H54 (cell line): Measurements from ENCODE around the gene PI4KA.

Experiments
- DNase-seq: peaks from one replicate; pipeline ENCODE4 v3.0.0; 2011; ENCODE audit warnings: low spot score, mixed read lengths; ENCODE audit not compliant: insufficient read length
- FAIRE-seq: peaks from 3 replicates; lab custom pipeline; 2011; peaks lifted over from hg19 to GRCh38; lab: Jason Lieb, UNC
- POLR2A ChIP-seq: IDR thresholded peaks from 2 replicates; pipeline ENCODE4 v1.6.1; 2011; ENCODE audit warnings: low read depth, mild to moderate bottlenecking, low read length

PI4KA gene

DNA sequence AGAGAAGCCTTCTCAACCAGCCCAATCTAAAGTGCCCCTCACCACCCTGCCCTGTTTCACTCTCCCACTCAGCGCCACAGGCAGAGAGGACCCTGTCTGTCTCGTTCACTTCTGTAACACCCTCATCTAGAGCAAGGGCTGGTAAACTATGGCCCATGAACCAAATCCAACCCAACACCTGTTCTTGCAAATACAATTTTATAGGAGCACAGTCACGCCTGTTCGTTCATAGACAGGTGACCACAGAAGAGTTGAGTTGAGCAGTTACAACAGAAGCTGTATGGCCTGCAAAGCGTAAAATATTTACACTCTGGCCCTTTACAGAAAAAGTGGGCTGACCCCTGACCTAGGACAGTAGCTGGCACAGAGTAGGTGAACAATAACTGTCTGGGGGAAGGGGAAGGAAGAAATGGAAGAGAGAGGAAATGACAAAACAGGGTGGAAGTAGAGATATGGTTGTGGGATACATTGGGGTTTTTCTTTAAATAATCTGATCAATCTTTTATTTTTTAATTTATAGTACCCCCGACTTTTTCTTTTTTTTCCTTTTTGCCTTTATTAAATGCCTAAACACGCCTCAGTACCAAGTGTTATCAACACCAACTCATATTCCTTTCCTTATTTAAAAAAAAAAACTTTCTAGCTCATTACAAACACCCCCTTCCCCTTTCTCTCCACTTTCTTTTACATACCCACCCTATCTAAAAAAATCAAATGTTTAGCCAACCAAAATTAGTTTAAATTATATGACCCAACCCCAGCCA lies 63.8 kb downstream of the PI4KA start:
- TF ChIP-seq POLR2A: no peak
- FAIRE-seq: no peak
- no peak for DNase-seq

DNA sequence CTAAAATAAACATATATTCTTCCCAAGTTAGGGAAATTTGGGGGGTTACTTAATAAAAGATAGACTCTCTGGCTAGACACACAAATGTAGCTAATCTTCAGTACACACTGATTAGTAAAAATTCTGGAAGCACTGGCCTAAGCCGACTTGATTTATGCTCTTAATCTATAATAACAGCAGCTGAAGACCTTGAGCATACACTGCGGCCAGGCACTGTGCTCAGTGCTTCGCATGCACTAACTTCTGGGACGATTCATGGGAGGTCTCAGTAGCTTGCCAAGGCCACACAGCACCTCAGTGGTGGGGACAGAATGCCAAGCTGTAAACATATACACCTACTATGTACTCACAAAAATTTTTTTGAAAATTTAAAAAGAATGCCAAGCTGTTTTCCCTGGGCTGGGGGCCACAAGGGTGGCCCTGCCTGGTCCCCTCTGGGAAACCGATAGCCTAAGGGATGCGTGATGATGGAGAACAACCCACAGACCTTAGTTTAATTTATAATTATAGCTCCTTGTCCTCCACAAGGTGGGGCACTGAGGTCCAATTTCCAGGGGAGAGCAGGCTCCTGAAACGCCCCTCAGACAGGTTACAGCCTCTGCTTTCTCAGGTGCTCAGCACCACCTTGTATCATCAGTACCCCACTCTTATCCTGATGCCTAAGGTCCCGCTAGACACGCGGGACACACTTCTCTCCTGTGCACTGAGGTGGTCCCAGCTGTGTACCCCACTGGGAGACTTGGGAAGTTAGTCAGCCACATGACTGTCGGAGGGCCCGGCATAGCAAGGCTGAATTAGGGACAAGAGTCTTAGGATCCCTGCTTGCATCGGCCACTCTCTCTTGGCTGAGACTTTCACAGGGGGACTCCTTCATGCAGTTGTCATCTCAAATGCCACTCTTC lies 64.6 kb downstream of the PI4KA start:
- no peak for TF ChIP-seq POLR2A
- no peak for DNase-seq
- FAIRE-seq: no peak

GRCh38 chr22:20792966-20793728 lies 65.5 kb downstream of the PI4KA start:
- no peak for FAIRE-seq

GRCh38 chr22:20792221-20792965 lies 66.2 kb downstream of the PI4KA start:
- no peak for DNase-seq
- no peak for TF ChIP-seq POLR2A
- FAIRE-seq: no peak

More at GRCh38 chr22:20792966-20793728, 65.5 kb downstream of the PI4KA start:
- TF ChIP-seq POLR2A: no peak
- DNase-seq: no peak

- no peak for TF ChIP-seq POLR2A
- DNase-seq (no peak), FAIRE-seq (no peak)
Measured at GRCh38 chr22:20788627-20789344, 69.8 kb downstream of the PI4KA start.

DNA sequence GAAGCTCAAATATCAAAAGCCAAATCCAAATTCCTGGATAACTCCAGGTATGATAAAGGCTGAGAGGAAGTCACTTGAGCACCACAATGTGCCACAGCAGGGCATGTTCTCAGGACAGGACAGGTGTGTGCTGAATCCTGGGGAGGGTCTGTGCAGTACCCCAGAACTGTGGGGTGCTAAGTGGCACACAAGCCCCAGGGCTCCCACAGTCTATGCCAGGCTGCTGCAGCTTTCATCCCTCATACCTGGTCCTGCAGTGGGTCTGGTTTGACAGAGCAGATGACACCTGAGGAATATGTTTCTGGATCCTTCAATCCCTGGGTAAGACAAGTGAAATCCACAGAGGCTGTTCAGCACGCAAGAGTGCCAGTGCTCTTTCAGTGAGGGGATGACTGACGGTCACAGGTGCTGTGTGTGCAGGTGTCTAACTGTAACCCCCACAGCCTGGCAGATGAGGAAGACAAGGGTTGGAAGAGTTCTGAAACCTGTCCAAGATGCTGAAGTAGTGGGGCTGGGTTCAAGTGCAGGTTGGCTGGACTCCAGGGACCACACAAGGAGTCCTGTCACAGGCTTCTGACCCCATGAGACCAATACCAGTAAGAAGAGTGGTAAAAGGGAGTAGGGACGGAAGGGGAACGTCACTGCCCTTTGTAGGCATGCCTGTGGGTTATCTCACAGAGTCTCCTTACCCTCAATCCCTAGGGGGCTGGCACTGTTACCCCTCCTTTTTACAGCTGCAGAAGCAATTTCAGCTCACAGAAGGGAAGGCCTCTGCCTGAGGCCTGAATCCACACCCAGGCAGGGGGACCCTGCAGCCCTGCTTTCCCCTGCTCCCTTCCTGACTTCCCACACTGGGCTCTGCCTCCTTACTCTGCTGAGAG lies 70.6 kb downstream of the PI4KA start:
- no peak for TF ChIP-seq POLR2A
- DNase-seq (no peak), FAIRE-seq (no peak)

- no peak for TF ChIP-seq POLR2A
- no peak for DNase-seq
- FAIRE-seq: no peak
Measured at GRCh38 chr22:20787223-20787622, 71.4 kb downstream of the PI4KA start.

- TF ChIP-seq POLR2A: no peak
- FAIRE-seq: no peak
- DNase-seq: no peak
Measured at GRCh38 chr22:20786536-20786979, 72.1 kb downstream of the PI4KA start.

DNA sequence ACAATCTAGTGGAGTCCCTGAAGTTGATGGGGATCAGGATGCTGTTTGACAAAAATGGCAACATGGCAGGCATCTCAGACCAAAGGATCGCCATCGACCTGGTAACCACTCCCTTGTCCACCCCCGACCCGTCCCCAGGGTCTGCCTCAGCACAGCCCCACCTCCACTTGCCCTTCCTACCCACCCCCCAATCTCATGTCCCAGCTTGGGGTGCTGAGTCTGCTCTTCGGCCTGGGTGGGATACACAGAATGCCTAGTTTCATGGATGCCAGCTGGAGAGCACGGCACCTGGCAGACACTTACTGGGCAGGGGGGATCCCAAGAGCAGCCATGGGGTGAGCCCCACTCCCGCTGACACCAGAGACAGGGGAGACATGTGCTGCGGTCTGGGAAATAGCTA lies 72.6 kb downstream of the PI4KA start:
- FAIRE-seq: no peak
- no peak for TF ChIP-seq POLR2A

DNA sequence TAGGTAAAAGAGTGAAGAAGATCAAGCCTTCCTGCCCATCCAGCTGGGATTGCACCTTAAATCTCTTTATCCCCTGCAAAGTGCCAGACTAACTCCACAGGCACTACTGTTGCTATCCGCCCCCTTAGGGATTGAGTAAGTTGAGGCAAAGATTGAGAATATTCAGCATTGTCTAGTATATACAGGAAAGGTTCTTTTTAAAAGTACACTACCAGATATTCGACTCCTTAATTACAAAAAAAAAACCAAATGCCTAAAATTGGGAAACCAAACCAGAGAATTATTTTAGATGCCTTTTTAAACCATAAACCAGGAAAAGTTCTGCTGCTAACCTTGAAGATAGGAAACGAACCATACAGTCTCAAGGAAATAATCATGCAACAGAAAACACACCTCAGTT lies 73.2 kb downstream of the PI4KA start:
- no peak for FAIRE-seq
- no peak for TF ChIP-seq POLR2A
- DNase-seq: no peak

More for the DNA sequence above, 72.6 kb downstream of the PI4KA start:
- no peak for DNase-seq

DNA sequence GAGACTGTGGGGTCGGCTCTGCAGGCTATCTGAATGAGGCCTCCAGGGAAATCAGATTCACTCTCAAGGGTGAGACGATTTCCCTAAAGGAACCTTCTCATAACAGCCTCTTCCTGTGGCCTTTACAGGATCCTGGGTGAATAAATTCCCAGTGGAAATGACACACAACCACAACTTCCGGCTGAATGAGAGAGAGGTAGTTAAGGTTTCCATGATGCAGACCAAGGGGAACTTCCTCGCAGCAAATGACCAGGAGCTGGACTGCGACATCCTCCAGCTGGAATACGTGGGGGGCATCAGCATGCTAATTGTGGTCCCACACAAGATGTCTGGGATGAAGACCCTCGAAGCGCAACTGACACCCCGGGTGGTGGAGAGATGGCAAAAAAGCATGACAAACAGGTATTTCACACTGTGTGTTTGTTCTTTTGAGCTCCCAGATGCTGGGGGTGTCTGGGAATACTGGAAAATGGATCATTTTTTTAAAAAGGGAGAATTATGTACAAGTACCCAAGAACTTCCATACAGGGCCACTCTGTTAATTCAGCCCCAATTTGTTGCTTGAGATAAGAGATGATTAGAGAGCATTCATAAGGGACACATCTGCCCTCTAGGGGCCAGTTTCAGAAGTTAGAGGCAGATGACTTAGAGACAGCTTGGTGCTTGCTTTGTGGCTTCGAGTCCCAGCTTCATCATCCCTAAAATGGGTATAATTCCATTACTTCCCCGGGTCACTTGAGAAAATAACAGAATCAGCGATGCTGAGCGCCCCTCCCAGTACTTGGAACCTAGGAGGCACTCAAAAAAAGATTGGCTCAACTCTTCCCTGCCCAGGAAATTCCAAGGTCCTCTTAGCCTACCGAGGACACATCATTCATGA lies 74.5 kb downstream of the PI4KA start:
- DNase-seq: peak; percentile 29
- no peak for FAIRE-seq
- no peak for TF ChIP-seq POLR2A
